Osteocyte (in vitro differentiated cells): ENCODE data around the gene NRROS. TPM values are rescaled to one million over a fixed set of nuclear protein-coding genes. Genes with fewer than 3 reads are reported as not detected.
"Not testable (repeated sequence)": the region's sequence is repeated elsewhere in the genome, so short reads cannot be mapped to it uniquely, and the experiment has no call there.

Experiments used
- DNase-seq: peaks from one replicate; pipeline ENCODE4 v3.0.0; 2021; ENCODE audit warnings: mixed read lengths; ENCODE audit not compliant: unreplicated experiment; ENCODE audit errors: extremely low spot score
- H3K27ac Mint-ChIP-seq: one replicate; pipeline ENCODE4 v1.8.0; 2021; ENCODE audit warnings: mild to moderate bottlenecking, mixed read lengths; ENCODE audit not compliant: unreplicated experiment
- H3K27me3 Mint-ChIP-seq: one replicate; pipeline ENCODE4 v1.8.0; 2021; ENCODE audit warnings: mixed read lengths; ENCODE audit not compliant: unreplicated experiment
- H3K36me3 Mint-ChIP-seq: one replicate; pipeline ENCODE4 v1.8.0; 2021; ENCODE audit warnings: mixed read lengths; ENCODE audit not compliant: unreplicated experiment
- H3K4me1 Mint-ChIP-seq: one replicate; pipeline ENCODE4 v1.8.0; 2021; ENCODE audit warnings: mixed read lengths; ENCODE audit not compliant: unreplicated experiment
- H3K4me3 Mint-ChIP-seq: one replicate; pipeline ENCODE4 v1.8.0; 2021; ENCODE audit warnings: mild to moderate bottlenecking, moderate library complexity, mixed read lengths; ENCODE audit not compliant: unreplicated experiment
- H3K9me3 Mint-ChIP-seq: one replicate; pipeline ENCODE4 v1.8.0; 2021; ENCODE audit warnings: mixed read lengths; ENCODE audit not compliant: unreplicated experiment
- total RNA-seq: library from RNA; stranded (reverse); gene quantifications from 2 replicates; pipeline ENCODE4 v1.2.1, GENCODE V29; 2021
- TF ChIP-seq, protein P1 (sequence below): fragments of 200-600 bp; sonication (generic); IDR thresholded peaks from 2 replicates; pipeline ENCODE4 v1.5.0; 2021; ENCODE audit warnings: antibody characterized with exemption, mild to moderate bottlenecking, moderate library complexity

The NRROS gene
- total RNA-seq, 1 donor from 2014 or later = 0.13 TPM

DNA sequence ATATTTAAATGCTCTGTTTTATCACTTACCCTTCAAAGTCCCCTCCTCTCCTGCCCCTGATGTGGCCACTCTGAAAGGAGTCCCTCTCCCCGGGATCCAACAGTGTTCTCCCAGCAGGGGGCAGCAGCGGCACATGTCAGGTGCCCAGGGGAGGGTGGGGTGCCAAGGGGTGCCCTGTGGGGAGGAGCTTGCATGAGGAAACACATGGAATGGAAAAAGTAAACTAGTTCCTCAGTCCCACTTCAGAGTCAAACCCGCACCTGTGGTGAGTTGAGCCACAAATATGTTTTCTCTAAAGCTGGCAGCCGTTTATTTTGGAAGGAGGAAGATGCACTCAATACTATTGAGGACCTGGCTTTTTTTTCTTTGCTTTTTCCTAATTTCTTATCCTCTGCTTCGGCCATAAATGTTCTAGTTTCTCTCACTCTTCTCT lies 30.1 kb upstream of the NRROS start:
- Mint-ChIP-seq H3K27ac (no peak overlapping the region), H3K36me3 (peaks cover 2% of the 10 kb centered on the region), H3K9me3 (peaks cover 4% of the 10 kb centered on the region), H3K27me3 (peaks cover 32% of the 10 kb centered on the region), H3K4me3 (no peak overlapping the region), H3K4me1 (peaks cover 3% of the 10 kb centered on the region)
- TF ChIP-seq, protein P1, sequence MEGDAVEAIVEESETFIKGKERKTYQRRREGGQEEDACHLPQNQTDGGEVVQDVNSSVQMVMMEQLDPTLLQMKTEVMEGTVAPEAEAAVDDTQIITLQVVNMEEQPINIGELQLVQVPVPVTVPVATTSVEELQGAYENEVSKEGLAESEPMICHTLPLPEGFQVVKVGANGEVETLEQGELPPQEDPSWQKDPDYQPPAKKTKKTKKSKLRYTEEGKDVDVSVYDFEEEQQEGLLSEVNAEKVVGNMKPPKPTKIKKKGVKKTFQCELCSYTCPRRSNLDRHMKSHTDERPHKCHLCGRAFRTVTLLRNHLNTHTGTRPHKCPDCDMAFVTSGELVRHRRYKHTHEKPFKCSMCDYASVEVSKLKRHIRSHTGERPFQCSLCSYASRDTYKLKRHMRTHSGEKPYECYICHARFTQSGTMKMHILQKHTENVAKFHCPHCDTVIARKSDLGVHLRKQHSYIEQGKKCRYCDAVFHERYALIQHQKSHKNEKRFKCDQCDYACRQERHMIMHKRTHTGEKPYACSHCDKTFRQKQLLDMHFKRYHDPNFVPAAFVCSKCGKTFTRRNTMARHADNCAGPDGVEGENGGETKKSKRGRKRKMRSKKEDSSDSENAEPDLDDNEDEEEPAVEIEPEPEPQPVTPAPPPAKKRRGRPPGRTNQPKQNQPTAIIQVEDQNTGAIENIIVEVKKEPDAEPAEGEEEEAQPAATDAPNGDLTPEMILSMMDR = peak; percentile 91
- DNase-seq = peak; percentile 94

DNA sequence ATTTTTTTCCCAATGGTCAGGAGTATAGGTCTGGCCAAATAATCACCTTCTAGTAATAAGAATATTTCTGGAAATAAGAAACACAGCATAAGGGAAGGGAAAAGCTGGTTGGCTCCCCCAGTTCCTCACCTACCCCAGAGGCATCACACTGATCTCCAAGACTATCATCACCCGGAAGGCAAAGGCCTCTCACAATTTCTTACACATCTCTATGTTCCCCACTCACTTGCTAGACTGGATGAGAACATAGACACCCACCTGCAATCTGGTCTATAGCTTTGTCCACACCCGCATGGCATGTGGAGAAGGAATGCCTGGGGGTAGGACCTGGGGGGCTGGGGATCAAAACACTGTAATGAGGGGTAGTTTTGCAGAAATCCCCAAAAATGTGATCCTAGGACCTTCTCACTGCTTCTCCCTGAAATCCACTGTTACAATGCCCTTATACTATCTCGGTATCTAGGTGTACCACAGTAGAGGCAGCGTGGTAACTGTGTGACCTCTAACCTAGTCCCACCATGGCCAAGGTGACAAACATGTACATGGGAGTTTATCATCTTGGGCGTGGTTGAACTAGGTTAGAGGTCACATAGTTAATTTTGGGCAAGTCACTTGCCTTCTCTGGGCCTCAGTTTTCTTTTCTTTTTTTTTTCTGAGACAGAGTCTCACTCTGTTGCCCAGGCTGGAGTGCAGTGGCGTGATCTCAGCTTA lies 29.5 kb upstream of the NRROS start:
- Mint-ChIP-seq H3K27me3 (peaks cover 27% of the 10 kb centered on the region), H3K36me3 (peaks cover 2% of the 10 kb centered on the region), H3K4me3 (no peak overlapping the region), H3K4me1 (peaks cover 3% of the 10 kb centered on the region), H3K9me3 (peaks cover 4% of the 10 kb centered on the region), H3K27ac (no peak overlapping the region)
- TF ChIP-seq, protein P1 = no peak
- no peak for DNase-seq

DNA sequence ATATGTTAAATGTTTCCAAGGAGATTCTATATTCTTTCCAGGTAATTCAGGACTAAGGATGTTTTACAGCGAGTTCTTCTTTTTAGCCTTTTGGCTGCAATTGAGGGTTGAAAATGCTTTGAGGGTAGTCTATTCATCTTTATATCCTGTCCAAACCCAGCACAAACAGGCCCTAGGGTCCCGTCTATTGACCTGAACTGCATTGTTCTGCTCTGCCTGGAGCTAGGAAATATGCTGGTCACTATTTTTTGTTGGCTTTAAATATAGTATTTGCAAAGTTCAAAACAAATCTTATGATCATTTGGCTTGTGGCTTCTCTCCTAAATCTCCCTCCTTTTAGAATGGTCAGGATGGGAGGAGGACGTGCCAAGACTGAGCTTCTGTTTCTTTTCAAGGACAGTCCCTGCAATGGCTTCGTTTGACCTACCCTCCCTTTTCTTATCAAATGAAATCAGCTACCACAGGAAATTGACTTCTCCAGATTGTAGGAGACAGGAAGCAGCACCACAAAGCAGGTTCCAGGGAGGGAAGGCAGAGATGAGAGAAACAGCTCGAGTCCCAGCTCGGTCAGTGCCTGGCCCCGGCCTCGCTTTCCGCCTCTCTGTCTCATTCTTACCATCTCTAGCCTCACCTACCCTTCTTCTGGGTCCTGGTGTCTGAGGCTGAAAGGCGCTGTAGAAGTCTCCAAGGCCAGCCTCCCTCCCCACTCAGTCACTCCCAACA lies 27.6 kb upstream of the NRROS start:
- no peak overlapping the region for H3K27ac Mint-ChIP-seq
- H3K27me3 Mint-ChIP-seq = peaks cover 14% of the 10 kb centered on the region
- peaks cover 4% of the 10 kb centered on the region for H3K9me3 Mint-ChIP-seq
- TF ChIP-seq, protein P1 = no peak
- no peak overlapping the region for H3K4me3 Mint-ChIP-seq
- DNase-seq = no peak
- H3K36me3 Mint-ChIP-seq = peaks cover 2% of the 10 kb centered on the region
- H3K4me1 Mint-ChIP-seq = peaks cover 3% of the 10 kb centered on the region

DNA sequence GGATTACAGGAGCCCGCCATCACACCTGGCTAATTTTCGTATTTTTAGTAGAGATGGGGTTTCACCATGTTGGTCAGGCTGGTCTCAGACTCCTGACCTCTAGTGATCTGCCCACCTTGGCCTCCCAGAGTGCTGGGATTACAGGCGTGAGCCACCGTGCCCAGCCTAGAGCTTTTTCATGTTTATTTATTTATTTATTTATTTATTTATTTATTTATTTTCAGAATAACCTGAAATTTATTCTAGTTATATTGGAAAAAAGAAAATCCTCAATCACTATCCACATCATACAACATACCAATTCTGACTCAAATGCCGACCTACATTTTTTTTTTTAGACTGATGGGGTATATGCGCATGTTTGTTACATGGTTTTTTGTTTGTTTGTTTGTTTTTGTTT lies 24.3 kb upstream of the NRROS start:
- H3K9me3 Mint-ChIP-seq, H3K4me3 Mint-ChIP-seq, H3K27ac Mint-ChIP-seq, H3K4me1 Mint-ChIP-seq, H3K36me3 Mint-ChIP-seq, H3K27me3 Mint-ChIP-seq, DNase-seq: not testable (repeated sequence)

DNA sequence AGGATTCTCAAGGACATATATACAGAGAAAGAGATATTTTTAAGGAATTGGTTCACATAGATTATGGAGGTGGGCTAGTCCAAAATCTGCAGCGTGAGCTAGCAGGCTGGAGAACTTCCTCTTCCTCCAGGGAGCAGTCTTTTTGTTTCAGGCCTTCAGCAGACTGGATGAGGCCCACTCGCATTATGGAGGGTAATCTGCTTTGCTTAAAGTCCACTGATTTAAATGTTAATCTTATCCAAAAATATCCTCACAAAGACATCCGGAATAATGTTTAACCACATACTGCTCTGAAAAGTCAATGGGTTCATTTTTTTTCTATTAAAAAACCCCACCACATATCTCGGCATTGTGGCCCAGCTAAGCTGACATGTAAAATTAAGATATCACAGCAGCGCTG lies 22.2 kb upstream of the NRROS start:
- TF ChIP-seq, protein P1 = no peak
- no peak overlapping the region for H3K27ac Mint-ChIP-seq
- H3K36me3 Mint-ChIP-seq = no peaks in the 10 kb centered on the region
- no peak for DNase-seq
- no peaks in the 10 kb centered on the region for H3K9me3 Mint-ChIP-seq
- H3K27me3 Mint-ChIP-seq = no peaks in the 10 kb centered on the region
- no peak overlapping the region for H3K4me3 Mint-ChIP-seq
- H3K4me1 Mint-ChIP-seq = peaks cover 8% of the 10 kb centered on the region
